Activated B cell treated with CpG ODN at 0.5 μM for 24 hours (primary cell): Measurements from ENCODE around the gene NLRX1. TPM values are rescaled to one million over a fixed set of nuclear protein-coding genes. Genes with fewer than 3 reads are reported as not detected.

ENCODE experiments used
- ATAC-seq: fragments of 200-7000 bp; cut with Tn5 transposase; one replicate; pipeline ENCODE4 v1.10.0; 2021; ENCODE audit warnings: low read depth, mild to moderate bottlenecking, moderate library complexity
- CTCF ChIA-PET: fragments of 350-600 bp; sonication (Branson Sonifier 250); formaldehyde crosslinking; loops from one replicate; lab custom pipeline; 2021; ENCODE audit warnings: antibody characterized with exemption; lab: Charles Lee
- POLR2A ChIA-PET: fragments of 350-600 bp; sonication (Branson Sonifier 250); formaldehyde crosslinking; loops from one replicate; lab custom pipeline; 2021; ENCODE audit warnings: antibody characterized with exemption; lab: Charles Lee
- DNase-seq: peaks from one replicate; pipeline ENCODE4 v3.0.0; 2022
- H3K27ac Mint-ChIP-seq: one replicate; pipeline ENCODE4 v1.8.0; 2020; ENCODE audit warnings: mixed read lengths
- H3K27me3 Mint-ChIP-seq: one replicate; pipeline ENCODE4 v1.8.0; 2021; ENCODE audit warnings: mixed read lengths
- H3K36me3 Mint-ChIP-seq: one replicate; pipeline ENCODE4 v1.8.0; 2021; ENCODE audit warnings: low read depth, mixed read lengths
- H3K4me1 Mint-ChIP-seq: one replicate; pipeline ENCODE4 v1.8.0; 2021; ENCODE audit warnings: mixed read lengths
- H3K4me3 Mint-ChIP-seq: one replicate; pipeline ENCODE4 v1.8.0; 2020; ENCODE audit warnings: mild to moderate bottlenecking, mixed read lengths
- H3K9me3 Mint-ChIP-seq: one replicate; pipeline ENCODE4 v1.8.0; 2020; ENCODE audit warnings: mixed read lengths
- intact Hi-C: fragments of 100-400 bp; cut with micrococcal nuclease; formaldehyde crosslinking; loops from one replicate; pipeline ENCODE4 v1.15.1; 2024
- total RNA-seq: library from RNA; stranded (reverse); gene quantifications from 2 replicates; pipeline ENCODE4 v1.2.3, GENCODE V29; 2022
- TF ChIP-seq, protein P1 (sequence below): fragments of 200-600 bp; IDR thresholded peaks from one replicate; pipeline ENCODE4 v1.8.0; 2022; ENCODE audit warnings: antibody characterized with exemption, mild to moderate bottlenecking

NLRX1 gene
- total RNA-seq, 1 donor from 2014 or later: 9.8 TPM

DNA sequence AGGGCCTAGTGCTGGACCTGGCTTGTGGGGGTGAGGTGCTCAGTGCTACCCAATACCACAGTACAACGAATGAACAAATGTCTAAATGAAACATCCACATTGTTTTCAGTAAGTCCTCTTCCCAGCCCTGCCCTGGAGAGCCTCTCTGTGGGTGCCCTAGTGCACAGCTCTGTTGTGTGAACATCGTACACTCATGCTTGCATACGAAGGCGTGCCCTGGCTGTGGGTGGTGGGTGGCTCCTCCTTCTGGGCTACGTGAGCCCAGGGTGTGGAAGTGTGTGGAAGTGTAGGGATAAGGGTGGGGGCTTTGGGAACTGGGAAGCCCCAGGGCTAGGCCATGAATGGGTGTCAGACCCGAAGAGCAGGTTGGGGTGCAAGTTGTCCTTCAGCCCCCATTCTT lies 592 bp upstream of the NLRX1 start:
- Mint-ChIP-seq H3K36me3 (no peaks in the 10 kb centered on the region), H3K9me3 (no peaks in the 10 kb centered on the region), H3K4me3 (peak overlapping the region; percentile 86), H3K27me3 (no peaks in the 10 kb centered on the region), H3K4me1 (peaks cover 5% of the 10 kb centered on the region), H3K27ac (no peak overlapping the region)
- TF ChIP-seq, protein P1, sequence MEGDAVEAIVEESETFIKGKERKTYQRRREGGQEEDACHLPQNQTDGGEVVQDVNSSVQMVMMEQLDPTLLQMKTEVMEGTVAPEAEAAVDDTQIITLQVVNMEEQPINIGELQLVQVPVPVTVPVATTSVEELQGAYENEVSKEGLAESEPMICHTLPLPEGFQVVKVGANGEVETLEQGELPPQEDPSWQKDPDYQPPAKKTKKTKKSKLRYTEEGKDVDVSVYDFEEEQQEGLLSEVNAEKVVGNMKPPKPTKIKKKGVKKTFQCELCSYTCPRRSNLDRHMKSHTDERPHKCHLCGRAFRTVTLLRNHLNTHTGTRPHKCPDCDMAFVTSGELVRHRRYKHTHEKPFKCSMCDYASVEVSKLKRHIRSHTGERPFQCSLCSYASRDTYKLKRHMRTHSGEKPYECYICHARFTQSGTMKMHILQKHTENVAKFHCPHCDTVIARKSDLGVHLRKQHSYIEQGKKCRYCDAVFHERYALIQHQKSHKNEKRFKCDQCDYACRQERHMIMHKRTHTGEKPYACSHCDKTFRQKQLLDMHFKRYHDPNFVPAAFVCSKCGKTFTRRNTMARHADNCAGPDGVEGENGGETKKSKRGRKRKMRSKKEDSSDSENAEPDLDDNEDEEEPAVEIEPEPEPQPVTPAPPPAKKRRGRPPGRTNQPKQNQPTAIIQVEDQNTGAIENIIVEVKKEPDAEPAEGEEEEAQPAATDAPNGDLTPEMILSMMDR: no peak
- intact Hi-C loops: loop anchor here (1.0 to 2.0 kb wide), 4 partner anchors 17 to 155 kb away; partner anchors contain the start of gene NHERF4
- DNase-seq (no peak), ATAC-seq (no peak)
- CTCF ChIA-PET: interaction anchor here (1.1 kb wide), 1 partner anchor 32 kb away, joined by 3 read pairs; no protein-coding TSS in a partner anchor
- POLR2A ChIA-PET: no interaction called here

DNA sequence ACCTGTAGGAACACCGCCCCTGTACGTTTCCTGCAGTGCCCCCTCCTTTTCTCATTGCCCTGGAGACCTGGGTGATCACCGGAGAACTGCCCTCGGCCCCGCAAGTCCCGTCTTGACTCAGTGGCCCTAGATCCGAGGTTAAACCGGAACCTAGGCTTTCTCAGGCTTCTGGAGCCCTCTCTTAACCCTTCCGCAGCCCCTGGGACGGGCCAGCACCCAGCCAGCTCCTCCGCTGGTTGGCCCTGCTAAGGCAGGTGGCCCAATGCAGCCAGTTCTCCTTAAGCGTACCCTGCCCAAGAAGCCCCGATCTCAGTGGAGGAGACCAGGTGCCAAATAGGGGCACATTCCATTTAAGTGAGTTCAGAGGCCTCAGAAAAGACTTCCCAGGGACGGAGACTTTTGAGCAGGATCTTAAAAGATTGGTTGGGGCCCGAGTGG lies 776 bp downstream of the NLRX1 start:
- POLR2A ChIA-PET: interaction anchor here (0.5 to 1.6 kb wide), 16 partner anchors 9 to 165 kb away, joined by 3 to 12 read pairs (median 4); partner anchors contain the start of genes C2CD2L, CBL, HINFP and RNF26

DNA sequence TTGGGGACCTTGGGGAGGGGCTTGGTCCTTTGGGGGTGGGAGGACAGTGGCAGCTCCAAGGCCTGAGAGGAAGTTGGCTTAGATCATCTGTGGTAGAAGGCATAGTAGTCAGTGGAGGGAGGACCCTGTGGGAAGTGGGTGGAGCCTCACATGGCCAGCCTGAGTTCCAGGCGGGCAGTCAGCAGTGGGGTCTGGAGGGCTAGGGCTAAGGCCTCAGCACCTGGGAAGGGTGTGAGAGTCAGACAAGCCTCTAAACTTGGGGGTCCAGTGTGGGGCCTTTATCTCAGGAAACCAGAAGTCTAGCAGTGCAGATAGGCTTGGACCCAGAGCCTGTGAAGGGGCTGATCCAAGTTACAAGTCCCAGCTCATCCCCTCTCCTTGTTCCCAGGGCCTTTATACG lies 4.0 kb downstream of the NLRX1 start:
- ChIA-PET CTCF (interaction anchor here (1.0 kb wide), 1 partner anchor 24 kb away, joined by 3 read pairs; no protein-coding TSS in a partner anchor), POLR2A (no interaction called here)
- Mint-ChIP-seq H3K27ac (no peak overlapping the region), H3K36me3 (peaks cover 5% of the 10 kb centered on the region), H3K27me3 (no peaks in the 10 kb centered on the region), H3K4me3 (no peak overlapping the region), H3K4me1 (peaks cover 5% of the 10 kb centered on the region), H3K9me3 (no peaks in the 10 kb centered on the region)
- DNase-seq: no peak
- no peak for ATAC-seq
- TF ChIP-seq, protein P1: no peak
- intact Hi-C loops: no loop called here

More for the DNA sequence above, 776 bp downstream of the NLRX1 start:
- ATAC-seq: peak; percentile 36
- no peaks in the 10 kb centered on the region for H3K9me3 Mint-ChIP-seq
- H3K36me3 Mint-ChIP-seq: peaks cover 2% of the 10 kb centered on the region
- peaks cover 5% of the 10 kb centered on the region for H3K4me1 Mint-ChIP-seq
- H3K27me3 Mint-ChIP-seq: no peaks in the 10 kb centered on the region
- CTCF ChIA-PET: interaction anchor here (0.6 to 1.5 kb wide), 11 partner anchors 15 to 154 kb away, joined by 3 to 23 read pairs (median 4); partner anchors contain the start of genes CBL, HINFP and VPS11
- peak overlapping the region; percentile 86 for H3K4me3 Mint-ChIP-seq
- TF ChIP-seq, protein P1: no peak
- H3K27ac Mint-ChIP-seq: peak overlapping the region; percentile 50
- DNase-seq: no peak
- intact Hi-C loops: loop anchor here (1.0 to 2.0 kb wide), 3 partner anchors 16 to 75 kb away; partner anchors contain the start of genes HINFP and NHERF4

DNA sequence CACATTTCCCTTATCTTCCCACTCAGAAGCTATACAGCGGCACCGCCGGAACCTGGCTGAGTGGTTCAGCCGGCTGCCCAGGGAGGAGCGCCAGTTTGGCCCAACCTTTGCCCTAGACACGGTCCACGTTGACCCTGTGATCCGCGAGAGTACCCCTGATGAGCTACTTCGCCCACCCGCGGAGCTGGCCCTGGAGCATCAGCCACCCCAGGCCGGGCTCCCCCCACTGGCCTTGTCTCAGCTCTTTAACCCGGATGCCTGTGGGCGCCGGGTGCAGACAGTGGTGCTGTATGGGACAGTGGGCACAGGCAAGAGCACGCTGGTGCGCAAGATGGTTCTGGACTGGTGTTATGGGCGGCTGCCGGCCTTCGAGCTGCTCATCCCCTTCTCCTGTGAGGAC lies 4.9 kb downstream of the NLRX1 start:
- no peak overlapping the region for H3K4me3 Mint-ChIP-seq
- ChIA-PET POLR2A (no interaction called here), CTCF (no interaction called here)
- peaks cover 5% of the 10 kb centered on the region for H3K4me1 Mint-ChIP-seq
- intact Hi-C loops: no loop called here
- no peaks in the 10 kb centered on the region for H3K9me3 Mint-ChIP-seq
- no peak for DNase-seq
- peaks cover 5% of the 10 kb centered on the region for H3K36me3 Mint-ChIP-seq
- H3K27me3 Mint-ChIP-seq: no peaks in the 10 kb centered on the region
- TF ChIP-seq, protein P1: no peak
- ATAC-seq: no peak
- H3K27ac Mint-ChIP-seq: no peak overlapping the region

DNA sequence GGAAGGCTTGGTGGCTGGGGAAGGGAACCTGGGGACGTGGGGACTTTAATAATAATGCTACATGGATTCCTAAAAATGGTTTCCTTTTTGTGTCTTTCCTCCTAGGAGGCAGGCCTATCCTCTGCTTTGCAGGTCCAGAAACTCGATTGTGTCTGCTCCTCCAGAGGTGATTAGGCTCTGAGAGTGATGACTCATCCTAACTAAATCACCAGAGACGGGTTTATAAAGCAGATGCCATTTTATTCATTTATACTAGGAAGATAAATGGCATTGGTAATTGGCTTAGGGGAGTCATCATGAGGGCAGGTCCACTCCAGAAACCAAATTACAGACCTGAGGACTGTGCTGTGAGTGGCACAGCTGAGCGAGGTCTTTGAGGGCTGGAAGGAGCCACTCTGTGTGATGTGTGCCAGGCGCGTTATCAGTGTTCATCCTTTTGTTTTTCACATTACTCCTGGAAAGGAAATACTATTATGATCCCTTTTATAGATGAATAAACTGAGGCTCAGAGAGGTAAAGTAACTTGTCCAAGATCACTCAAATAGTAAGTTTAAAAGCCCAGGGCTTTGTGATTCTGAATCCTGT lies 7.1 kb downstream of the NLRX1 start:
- ChIA-PET CTCF (interaction anchor here (1.5 kb wide), 1 partner anchor 21 kb away, joined by 4 read pairs; no protein-coding TSS in a partner anchor), POLR2A (no interaction called here)
- Mint-ChIP-seq H3K36me3 (peaks cover 7% of the 10 kb centered on the region), H3K9me3 (no peaks in the 10 kb centered on the region), H3K27me3 (no peaks in the 10 kb centered on the region), H3K4me3 (no peak overlapping the region), H3K27ac (no peak overlapping the region), H3K4me1 (no peaks in the 10 kb centered on the region)
- TF ChIP-seq, protein P1: no peak
- intact Hi-C loops: no loop called here
- DNase-seq (no peak), ATAC-seq (no peak)
